ENCODE data around the gene TRERF1. TPM values are rescaled to one million over a fixed set of nuclear protein-coding genes. Genes with fewer than 3 reads are reported as not detected.

The TRERF1 gene
- total and polyA plus RNA-seq, 2 of the 8 experiments (the other 6 are each of a cell fraction or from before 2014, with no cell fraction given): 10.8 to 21.5 TPM

DNA sequence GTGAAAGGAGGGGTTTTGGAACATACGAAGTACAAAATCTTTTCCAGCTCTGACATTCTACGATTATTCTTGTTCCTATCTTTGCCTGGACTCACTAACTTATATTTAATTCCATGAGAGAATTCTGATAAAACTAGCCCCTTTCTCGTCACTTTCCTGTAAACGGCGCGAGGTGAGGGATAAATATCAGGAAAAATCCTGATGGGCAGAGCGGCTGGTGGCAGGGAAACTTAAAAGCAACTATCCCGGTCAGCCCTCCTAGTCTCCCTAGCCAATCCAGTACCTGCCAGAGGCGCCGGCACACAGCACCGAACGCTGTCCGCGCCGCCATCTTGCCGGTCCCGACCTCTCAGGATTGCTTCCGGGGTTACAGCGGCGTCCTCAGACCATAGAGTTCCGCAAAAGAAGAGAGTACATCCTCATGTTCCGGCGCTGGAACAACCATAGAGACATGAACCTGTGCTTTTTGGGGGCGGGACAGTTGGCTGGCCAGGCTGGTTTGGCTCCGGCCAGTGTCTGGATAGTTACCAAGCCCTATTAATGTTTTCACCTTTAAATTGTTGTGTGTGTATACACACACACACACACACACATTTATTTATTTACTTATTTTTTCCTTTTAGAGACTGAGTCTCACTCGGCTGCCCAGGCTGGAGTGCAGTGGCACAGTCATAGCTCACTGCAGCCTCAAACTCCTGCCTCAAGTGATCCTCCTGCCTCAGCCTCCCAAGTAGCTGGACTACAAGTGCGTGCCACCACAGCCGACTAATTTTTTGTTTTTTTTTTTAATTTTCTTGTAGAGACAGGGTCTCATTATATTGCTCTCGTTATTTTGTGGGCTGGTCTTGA, 234.0 kb downstream of the TRERF1 start, which contains the start of gene MRPS10 (continued):
- TF ChIP-seq, protein P1, sequence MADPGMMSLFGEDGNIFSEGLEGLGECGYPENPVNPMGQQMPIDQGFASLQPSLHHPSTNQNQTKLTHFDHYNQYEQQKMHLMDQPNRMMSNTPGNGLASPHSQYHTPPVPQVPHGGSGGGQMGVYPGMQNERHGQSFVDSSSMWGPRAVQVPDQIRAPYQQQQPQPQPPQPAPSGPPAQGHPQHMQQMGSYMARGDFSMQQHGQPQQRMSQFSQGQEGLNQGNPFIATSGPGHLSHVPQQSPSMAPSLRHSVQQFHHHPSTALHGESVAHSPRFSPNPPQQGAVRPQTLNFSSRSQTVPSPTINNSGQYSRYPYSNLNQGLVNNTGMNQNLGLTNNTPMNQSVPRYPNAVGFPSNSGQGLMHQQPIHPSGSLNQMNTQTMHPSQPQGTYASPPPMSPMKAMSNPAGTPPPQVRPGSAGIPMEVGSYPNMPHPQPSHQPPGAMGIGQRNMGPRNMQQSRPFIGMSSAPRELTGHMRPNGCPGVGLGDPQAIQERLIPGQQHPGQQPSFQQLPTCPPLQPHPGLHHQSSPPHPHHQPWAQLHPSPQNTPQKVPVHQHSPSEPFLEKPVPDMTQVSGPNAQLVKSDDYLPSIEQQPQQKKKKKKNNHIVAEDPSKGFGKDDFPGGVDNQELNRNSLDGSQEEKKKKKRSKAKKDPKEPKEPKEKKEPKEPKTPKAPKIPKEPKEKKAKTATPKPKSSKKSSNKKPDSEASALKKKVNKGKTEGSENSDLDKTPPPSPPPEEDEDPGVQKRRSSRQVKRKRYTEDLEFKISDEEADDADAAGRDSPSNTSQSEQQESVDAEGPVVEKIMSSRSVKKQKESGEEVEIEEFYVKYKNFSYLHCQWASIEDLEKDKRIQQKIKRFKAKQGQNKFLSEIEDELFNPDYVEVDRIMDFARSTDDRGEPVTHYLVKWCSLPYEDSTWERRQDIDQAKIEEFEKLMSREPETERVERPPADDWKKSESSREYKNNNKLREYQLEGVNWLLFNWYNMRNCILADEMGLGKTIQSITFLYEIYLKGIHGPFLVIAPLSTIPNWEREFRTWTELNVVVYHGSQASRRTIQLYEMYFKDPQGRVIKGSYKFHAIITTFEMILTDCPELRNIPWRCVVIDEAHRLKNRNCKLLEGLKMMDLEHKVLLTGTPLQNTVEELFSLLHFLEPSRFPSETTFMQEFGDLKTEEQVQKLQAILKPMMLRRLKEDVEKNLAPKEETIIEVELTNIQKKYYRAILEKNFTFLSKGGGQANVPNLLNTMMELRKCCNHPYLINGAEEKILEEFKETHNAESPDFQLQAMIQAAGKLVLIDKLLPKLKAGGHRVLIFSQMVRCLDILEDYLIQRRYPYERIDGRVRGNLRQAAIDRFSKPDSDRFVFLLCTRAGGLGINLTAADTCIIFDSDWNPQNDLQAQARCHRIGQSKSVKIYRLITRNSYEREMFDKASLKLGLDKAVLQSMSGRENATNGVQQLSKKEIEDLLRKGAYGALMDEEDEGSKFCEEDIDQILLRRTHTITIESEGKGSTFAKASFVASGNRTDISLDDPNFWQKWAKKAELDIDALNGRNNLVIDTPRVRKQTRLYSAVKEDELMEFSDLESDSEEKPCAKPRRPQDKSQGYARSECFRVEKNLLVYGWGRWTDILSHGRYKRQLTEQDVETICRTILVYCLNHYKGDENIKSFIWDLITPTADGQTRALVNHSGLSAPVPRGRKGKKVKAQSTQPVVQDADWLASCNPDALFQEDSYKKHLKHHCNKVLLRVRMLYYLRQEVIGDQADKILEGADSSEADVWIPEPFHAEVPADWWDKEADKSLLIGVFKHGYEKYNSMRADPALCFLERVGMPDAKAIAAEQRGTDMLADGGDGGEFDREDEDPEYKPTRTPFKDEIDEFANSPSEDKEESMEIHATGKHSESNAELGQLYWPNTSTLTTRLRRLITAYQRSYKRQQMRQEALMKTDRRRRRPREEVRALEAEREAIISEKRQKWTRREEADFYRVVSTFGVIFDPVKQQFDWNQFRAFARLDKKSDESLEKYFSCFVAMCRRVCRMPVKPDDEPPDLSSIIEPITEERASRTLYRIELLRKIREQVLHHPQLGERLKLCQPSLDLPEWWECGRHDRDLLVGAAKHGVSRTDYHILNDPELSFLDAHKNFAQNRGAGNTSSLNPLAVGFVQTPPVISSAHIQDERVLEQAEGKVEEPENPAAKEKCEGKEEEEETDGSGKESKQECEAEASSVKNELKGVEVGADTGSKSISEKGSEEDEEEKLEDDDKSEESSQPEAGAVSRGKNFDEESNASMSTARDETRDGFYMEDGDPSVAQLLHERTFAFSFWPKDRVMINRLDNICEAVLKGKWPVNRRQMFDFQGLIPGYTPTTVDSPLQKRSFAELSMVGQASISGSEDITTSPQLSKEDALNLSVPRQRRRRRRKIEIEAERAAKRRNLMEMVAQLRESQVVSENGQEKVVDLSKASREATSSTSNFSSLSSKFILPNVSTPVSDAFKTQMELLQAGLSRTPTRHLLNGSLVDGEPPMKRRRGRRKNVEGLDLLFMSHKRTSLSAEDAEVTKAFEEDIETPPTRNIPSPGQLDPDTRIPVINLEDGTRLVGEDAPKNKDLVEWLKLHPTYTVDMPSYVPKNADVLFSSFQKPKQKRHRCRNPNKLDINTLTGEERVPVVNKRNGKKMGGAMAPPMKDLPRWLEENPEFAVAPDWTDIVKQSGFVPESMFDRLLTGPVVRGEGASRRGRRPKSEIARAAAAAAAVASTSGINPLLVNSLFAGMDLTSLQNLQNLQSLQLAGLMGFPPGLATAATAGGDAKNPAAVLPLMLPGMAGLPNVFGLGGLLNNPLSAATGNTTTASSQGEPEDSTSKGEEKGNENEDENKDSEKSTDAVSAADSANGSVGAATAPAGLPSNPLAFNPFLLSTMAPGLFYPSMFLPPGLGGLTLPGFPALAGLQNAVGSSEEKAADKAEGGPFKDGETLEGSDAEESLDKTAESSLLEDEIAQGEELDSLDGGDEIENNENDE (IDR thresholded peaks at IDR 0.05; ENCODE audit: insufficient replicate concordance, low read length): no peak
- TF ChIP-seq SP2 (IDR thresholded peaks at IDR 0.05; ENCODE audit: low read length) (peak; percentile 97), BACH1 (IDR thresholded peaks at IDR 0.05; ENCODE audit: low read length) (no peak), ZNF274 (IDR thresholded peaks at IDR 0.05; ENCODE audit: borderline replicate concordance, extremely low read depth, low read length) (no peak), SP4 (IDR thresholded peaks at IDR 0.05; ENCODE audit: low read length) (peak; percentile 67; the same call in 1 of the 2 replicates), RAD21 (IDR thresholded peaks at IDR 0.05 in 1 of 2, conservative IDR thresholded peaks at IDR 0.05 in 1 of 2; ENCODE audit: low read depth in 2 of 2, low read length in 2 of 2) (0 out of 4 replicates have a peak, but pooled peaks of 1 of the 2 experiments have one; percentile 2), HDAC6 (IDR thresholded peaks at IDR 0.05; ENCODE audit: low read depth, low read length) (no peak), EZH2 (IDR thresholded peaks at IDR 0.05; ENCODE audit: low read depth, low read length, severe bottlenecking) (no peak), FOSL1 (IDR thresholded peaks at IDR 0.05; ENCODE audit: insufficient read depth, low read depth, low read length) (no peak)

All from H1 (cell line).